NOMO-1 treated with DMSO at 0.1 percent for 48 hours (cell line): ENCODE results near the gene PTP4A2.
"Not testable (repeated sequence)": the region's sequence is repeated elsewhere in the genome, so short reads cannot be mapped to it uniquely, and the experiment has no call there.

Source experiments
- DNase-seq: peaks from one replicate; lab custom pipeline; 2025; ENCODE audit not compliant: unreplicated experiment; lab: John Stamatoyannopoulos, UW

The PTP4A2 gene

DNA sequence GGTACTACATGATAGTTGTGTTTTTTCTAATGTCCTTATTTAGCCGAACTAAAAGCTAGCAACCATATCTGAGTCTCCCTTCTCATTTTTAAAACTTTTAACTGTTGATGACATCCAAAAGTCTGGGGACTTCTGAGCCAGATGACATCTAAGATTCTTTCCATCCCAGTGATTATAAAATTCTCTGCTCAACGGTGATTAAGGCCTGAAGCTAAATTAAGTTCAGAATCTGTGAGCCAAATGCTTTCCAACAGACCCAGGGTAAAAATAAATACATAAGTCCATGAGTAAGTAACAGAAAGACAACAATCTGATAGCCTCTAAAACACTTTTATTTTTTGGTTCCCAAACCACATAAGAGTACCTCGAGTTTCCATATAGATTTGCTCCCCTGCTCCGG is 13.1 kb upstream of the PTP4A2 start:
- no peak for DNase-seq

DNA sequence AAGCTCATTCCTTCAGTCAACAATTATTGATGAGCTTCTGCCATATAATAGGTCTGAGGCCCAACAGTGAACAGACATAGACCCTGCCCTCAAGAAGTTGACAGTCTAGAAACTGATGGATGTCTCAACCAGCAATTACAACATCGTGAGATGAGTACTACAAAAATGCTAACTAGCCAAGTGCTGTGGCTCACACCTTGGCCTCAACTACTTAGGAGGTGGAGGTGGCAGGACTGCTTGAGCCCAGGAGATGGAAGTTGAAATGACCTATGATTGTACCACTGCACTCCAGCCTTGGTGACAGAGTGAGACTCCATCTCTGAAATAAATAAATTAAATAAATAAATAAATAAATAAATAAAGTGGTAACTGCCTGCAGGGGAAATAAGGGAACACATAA is 11.7 kb upstream of the PTP4A2 start:
- DNase-seq: no peak

DNA sequence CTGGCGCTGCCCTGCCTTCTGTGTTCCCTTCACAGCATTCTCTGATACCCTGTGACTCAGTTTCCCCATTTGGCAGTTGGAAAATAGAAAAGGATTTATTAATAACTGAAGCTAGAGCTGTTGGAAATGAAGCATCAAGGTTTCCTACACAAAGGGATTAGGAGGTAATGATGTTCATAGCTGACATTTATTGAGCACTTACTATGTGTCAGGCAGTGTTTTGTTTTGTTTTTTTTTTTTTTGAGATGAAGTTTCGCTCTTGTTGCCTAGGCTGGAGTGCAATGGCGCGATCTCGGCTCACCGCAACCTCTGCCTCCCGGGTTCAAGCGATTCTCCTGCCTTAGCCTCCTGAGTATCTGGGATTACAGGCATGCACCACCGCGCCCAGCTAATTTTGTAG is 7.5 kb upstream of the PTP4A2 start:
- DNase-seq: not testable (repeated sequence)

DNA sequence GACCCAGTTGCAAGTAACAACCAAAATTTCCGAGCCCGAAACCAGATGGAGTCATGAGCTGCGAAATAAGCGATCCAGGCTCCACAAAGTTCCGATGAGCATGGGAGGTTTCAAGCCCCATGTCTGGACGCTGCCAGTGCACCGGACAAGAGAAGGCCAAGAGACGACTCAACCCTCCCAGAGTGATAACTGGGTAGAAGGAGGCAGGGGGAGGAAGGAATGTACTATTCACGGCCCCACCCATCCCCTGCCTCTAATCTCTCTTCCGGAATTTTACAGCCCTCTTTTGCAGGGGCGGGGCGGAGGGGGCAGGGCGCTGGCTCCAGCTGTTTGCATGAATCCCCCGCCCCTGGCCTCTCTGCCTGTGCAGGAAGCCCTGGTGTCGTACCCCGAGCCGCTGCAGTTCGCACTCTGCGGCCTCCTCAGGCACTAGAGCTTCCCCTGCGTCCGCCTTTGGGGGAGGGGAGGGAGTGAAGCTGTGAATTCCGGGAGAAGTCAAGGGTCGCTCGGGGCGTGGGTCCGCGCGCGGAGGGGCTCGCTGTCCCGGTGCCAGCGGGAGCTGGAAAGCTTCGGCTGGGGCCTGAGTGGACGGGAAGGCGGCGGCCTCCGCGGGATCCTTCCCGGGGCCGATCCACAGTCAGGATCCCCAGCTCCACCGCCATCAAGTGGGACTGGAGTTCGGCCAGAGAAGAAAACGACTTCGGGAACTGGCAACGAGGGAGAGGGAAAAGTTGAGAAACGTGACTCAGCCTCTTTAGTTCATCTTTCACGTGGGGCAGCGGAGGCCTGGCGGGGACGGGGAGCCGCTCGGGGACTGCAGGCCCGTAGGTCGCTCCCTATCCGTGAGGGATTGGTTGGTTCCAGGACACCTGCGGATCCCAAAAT is 6.3 kb upstream of the PTP4A2 start:
- DNase-seq: peak; percentile 95

DNA sequence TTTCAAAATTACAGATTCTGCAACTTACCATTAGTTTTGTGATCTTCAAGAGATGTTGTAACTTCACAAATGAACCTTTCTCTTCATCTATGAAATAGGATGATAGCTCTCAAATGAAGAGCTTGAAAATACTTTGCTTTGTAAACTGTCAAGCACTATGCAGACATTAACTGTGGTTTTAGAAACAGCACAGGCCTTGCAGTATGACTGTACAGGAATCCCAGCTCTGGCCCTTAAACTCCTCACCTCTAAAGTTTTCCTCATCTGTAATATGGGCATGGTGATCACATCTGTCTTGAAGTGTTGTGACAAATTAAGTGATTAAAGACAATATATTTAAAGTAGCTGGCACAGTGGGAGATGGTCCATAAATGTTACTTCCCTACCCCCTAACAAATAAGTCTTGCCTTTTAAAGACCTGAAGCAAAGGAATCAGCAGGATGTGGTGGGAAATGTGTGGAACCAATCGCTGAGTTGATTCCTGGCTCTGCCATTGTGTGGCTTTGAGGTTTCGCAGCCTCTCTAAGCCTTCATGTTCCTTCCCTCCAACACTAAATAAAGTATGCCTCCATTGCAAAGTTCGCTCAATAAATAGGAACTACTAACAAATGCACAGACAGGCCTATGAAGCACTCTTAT is 5.5 kb upstream of the PTP4A2 start:
- peak; percentile 60 for DNase-seq

DNA sequence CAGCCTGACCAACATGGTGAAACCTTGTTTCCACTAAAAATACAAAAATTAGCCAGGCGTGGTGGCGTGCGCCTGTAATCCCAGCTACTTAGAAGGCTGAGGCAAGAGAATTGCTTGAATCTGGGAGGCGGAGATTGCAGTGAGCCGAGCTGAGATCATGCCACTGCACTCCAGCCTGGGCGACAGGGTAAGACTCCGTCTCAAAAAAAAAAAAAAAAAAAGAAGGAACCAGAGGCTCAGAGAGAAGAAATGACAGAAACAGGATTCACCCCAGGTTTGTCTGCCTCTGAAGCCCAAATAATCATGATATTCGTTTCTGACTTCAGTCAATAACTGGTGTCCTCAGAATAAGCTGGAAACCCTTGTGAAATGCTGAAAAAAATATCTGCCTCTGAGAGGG is 3.9 kb upstream of the PTP4A2 start:
- DNase-seq: peak; percentile 11

DNA sequence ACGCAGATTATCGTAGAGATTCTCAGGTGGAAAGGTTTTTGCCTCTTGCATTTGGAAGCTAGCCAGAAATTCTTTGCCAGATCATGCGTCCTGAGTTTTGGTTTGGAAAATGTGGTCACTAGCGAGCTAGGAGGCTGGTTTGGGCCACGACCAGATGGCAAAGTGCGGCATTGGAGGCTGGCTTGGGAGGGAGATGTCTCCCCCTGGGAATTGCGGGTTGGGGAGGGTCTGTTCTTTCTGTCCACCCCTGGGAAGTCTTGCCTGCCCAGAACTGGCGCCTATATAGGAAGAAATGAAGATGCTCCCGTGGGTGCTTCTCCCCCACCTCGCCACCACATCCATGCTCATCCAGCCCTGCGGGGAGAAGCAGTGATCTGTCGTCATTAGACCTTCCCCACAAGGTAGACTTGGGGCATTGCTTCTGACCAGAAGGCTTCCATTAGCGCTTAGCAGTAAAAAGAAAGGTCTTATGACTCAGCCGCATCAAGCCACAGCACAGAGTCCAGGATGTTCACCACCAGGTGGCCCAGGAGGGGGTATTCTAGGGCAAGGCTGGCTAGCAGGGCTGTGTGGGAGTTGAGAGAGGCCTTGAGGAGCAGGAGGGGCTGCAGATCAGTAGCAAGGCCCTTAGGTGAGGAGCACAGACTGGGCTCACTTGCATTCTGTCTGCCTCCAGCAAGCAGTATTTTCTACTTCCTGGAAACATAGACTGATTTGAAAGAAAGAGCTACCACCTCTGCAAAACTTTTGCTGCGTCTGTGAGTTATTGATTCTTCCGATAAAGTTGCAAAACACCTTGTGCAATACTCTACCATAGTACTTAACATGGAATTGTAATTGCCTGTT is 1.5 kb upstream of the PTP4A2 start:
- DNase-seq: peak; percentile 96

DNA sequence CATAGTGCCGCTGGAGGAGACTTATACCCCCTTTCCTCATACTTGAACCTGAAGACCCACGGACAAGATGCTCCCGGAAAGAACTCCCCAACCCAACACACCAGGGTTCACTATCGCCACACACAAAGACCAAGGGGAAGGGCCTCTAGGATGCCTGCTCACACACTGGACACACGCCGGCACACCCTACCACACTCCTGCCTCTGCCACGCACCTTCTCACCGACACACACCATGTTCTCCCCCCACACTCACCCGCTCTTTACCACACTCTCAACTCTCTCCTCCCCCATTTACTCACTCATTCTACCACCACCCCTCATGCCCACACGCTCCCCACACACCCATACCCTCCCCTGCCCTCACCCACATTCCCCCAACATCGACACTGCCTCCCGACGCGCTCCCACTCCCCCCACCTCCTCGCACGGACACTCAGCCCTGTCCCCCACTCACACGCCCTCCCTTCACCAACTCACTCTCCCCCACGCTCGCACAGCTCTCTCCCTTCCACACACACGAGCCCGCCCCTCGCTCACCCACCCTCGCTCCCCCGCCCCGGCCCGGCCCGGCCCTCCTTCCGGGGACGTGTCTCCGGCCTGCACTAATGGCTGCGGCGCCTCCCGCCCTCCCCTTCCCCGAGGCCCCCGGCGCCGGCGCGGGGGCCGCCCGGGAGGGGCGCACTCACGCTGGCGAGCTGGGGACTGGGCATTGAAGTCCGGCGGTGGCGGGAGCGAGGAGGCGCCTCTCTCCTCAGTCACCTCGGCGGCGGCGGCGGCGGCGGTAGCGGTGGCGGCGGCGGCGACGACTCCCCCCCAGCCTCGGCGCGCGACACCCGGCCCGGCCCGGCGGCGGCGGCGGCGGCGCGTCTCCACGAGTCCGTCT is 626 bp downstream of the PTP4A2 start:
- DNase-seq: no peak

DNA sequence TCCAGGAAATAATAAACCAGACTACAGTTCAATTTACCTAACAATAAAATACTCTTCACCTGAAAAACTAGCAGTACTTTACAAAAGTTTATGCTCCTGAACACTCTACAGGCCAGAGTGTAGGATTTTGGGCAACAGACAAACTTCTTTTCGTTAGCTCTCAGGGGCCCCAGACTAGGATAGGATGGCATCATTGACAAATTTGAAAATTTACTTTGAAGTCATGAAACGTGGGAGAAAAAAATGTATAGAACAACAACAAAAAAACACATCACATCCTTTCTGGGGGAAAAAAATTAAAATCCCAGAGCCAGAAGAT is 1.2 kb downstream of the PTP4A2 start:
- DNase-seq: no peak

DNA sequence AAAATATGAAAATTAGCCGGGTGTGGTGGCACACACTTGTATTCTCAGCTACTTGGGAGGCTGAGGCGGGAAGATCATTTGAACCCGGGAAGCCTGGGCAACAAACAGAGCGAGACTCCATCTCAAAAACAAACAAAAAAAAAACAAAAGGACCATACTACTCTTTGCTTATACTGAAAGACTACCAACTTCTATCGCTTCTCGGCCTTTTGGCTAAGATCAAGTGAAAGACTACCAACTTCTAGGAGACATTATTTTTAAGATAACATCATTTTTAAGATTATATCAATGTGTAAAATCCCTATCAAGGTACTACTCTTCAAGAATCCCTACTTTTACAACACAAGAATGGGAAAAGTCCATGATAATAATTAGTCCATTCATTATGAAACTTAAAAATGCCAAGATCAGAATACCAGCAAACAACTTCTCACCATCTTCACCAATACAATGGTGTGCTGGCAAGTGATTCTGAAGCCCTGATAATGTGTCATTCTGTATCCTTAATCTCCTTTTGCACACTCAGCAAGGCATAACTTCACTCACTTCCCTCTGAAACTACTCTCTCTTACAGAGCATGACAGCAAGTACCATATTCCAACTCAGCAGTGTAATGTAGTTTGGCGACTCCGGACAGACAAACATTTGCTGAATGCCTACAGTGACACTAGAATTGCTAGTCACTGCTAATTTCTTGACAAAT is 1.7 kb downstream of the PTP4A2 start:
- DNase-seq: peak; percentile 59

DNA sequence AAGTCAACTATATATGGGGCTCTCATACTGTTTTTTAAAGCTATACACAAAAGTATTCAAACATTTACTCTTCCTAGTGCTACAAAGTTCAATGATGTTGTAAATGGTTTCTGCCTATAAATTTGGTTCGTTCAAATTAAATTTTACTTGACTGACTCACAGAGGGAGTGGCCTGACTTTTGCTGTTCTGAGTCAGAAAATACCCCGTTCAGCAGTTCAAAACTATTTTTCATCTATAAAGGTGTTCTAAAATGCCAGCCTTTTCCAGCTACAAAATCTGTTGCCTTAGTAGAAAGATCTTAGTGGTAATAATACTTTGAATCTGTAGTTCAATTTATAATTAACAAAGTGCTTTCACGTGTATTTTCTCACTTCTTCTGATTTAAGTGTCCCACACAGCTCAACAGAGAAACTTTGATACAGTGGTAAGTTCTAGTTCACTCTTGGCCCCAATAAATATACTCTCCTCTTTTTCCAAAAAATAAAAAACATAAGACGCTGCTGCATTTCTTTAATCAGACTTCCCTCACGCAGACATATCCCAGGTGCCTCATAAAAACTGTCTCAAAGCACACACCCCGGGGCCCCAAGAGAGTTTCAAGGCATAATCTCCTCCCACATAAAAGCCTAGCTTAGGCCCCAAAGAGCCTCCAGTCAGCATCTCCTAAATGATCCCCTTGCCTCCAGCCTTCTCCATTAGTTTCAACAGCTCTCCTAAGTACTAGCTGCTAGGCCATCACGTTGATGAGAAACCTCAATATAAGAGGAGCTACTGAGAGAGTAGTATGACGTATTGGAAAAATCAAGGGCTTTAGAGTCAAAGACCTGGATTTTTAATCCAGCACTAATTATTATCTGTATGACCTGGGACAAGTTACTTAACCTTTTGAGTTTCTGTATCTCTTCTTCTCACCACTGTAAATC is 3.2 kb downstream of the PTP4A2 start:
- DNase-seq: no peak

DNA sequence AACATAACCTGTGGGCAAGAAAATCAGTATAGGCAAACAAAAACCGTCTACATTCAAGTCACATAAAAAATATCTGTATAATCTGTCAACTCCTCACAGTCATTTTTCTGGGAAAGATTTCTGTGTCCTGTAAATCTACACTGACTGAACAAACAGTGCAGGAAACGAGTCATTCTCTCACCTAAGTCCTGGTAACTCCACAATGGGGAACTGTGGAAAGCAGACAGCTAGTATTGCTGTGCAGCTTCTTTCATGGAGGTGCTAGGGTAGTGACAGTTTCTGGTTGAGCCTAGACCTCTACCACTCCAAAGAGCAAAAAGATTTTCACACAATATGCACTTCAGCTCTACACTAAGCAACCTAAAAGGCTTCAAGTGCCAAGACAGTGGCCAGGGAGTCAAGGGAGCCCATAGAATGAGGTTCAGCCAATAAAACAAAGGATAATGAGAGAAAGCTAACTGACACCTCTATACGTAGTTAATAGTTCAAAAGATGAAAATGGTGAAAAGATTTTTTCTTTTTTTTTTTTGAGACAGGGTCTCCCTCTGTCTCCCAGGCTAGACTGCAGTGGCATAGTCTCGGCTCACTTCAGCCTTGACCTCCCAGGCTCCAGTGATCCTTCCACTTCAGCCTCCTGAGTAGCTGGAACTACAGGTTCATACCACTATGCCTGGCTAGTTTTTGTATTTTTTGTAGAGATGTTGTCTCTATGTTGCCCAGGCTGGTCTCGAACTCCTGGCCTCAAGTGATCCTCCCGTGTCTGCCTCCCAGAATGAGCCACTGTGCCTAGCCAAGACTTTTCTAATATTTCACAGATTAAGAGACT is 5.5 kb downstream of the PTP4A2 start:
- no peak for DNase-seq

DNA sequence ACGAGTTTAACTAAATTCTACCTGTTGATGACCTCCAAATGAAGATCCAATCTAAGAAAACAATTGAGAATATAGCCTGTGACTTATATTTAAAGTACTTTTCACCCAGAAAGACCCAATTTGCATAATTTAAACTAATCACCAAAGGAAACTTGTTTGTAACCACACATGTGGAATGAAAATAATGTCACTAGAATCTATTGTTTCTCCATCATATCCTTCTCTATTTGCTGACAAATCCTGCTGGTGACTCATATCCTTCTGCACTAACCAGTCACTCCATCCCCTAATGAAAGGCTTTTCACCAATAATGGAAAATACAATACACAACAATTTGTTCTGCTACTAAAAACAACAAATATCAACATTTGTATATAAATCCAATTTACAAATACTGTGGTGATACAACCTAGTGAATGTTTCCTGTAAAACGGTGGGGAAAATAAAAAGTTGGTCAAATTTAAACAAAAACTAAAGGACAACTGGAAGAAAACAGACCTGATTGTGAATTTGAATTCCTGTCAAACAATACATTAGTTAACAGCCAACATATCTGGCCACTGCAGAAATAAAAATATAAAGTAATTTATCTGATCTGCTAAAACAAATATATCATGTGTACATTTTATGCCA is 6.5 kb downstream of the PTP4A2 start:
- DNase-seq: peak; percentile 41

DNA sequence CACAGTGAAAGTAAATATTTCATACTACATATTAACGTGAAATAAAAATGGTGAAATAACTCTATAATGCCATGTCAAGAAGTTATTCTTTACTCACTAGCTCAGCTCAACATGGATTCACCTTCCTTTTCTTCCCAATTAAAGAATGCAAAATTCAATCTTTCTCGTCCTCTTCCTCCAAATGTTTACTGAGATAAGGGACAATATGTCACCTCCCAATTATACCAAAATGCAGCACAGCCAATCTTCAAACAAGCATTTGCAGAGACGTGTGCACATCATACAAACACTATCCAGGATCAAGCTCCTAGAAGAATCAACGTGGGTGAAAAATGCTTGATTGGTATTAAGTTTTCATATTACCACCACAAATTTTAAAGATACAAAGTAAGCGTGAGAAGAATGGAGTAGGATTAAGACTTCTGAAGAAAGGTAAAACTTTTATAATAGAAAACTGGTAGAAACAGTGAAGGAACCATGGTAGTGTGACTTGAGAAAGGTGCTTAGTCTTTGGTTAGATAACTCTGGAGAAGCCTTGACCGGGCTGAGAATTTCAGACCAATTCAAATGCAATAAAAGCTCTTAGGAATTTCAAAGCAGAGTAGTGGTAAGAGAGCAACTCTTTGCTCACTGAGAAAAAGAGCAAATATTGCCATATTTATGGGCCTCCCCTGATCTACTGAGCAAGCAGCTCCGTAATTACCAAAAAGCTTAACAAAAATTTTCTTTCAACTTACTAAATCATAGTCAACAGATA is 7.2 kb downstream of the PTP4A2 start:
- DNase-seq: no peak

DNA sequence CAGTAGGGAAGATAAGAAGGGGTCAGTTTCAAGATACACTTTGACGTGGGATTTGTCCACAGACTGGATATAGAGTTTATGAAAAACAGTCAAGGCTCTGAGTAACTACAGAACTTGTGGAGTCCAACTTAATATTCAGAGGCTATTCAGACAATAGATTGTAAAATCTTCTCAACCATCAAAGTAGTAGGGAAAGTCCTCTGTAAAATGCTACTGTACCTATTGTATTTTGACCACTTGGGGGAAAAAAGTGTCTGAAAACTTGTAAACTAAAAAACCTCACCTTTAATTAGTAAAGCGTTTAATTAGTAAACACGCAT is 10.5 kb downstream of the PTP4A2 start:
- DNase-seq: no peak

DNA sequence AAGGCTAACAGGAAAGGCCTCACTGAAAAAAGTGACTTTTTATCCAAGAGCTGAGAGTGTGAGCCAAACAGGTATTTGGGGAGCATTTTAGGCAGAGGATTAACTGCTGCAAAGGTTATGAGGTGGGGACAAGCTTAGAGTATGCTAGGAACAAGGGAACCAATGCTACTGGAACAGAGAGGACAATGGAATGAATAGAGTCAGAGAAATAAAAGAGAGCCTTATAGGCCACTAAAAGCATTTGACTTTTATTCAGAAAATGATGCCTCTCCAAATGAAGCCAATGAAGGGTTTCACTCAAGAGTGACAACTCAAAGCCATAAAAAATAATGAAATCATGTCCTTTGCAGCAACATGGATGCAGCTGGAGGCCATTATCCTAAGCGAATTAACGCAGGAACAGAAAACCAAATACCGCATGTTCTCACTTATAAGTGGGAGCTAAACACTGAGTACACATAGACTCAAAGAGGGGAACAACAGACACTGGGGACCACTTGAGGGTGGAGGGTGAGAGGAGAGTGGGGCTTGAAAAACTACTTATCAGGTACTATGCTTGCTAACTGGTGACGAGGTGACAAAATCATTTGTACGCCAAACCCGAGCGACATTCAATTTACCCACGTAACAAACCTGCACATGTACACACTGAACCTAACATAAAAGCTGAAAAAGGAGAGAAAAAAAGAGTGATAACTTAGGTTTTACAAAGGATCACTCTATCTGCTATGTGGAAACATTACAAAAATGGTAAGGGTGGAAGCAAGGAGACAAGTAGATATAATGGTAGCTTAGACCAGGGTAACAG is 11.1 kb downstream of the PTP4A2 start:
- DNase-seq: no peak
